HL-60 (cell line): ENCODE data around the gene ARF3.

ENCODE experiments used
- GABPA ChIP-seq: IDR thresholded peaks from 2 replicates; pipeline ENCODE4 v1.6.1; 2012; ENCODE audit warnings: low read depth
- POLR2AphosphoS5 ChIP-seq: IDR thresholded peaks from 2 replicates; pipeline ENCODE4 v1.6.1; 2012; ENCODE audit warnings: low read depth
- SPI1 ChIP-seq: IDR thresholded peaks from 2 replicates; pipeline ENCODE4 v1.6.1; 2012; ENCODE audit warnings: low read depth, mild to moderate bottlenecking, borderline replicate concordance
- TF ChIP-seq, protein P1 (sequence below): IDR thresholded peaks from one replicate; pipeline ENCODE4 v1.5.1; 2011; ENCODE audit warnings: low read length, control low read depth, inconsistent platforms; ENCODE audit not compliant: insufficient read depth

DNA sequence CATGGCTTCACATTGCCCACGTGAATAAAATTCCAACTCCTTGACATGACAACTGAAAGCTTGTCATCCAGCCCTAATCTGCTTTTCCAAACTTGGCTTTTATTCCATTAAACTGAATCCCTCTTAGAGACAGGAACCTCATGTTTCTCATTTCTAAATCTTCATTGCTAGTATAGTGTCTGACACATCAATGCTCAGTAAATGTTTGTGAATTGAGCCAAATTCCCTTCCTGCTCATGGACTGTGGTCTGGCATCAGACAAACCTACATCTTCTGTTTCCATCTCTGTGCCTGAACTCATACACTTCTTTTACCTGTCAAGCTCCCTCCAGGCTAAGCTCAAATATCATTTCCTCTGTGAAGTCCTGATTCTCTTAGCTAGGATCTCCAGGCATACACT is 27.7 kb downstream of the ARF3 start:
- TF ChIP-seq, protein P1, sequence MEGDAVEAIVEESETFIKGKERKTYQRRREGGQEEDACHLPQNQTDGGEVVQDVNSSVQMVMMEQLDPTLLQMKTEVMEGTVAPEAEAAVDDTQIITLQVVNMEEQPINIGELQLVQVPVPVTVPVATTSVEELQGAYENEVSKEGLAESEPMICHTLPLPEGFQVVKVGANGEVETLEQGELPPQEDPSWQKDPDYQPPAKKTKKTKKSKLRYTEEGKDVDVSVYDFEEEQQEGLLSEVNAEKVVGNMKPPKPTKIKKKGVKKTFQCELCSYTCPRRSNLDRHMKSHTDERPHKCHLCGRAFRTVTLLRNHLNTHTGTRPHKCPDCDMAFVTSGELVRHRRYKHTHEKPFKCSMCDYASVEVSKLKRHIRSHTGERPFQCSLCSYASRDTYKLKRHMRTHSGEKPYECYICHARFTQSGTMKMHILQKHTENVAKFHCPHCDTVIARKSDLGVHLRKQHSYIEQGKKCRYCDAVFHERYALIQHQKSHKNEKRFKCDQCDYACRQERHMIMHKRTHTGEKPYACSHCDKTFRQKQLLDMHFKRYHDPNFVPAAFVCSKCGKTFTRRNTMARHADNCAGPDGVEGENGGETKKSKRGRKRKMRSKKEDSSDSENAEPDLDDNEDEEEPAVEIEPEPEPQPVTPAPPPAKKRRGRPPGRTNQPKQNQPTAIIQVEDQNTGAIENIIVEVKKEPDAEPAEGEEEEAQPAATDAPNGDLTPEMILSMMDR, result no peak
- TF ChIP-seq POLR2AphosphoS5, result no peak
- no peak for TF ChIP-seq GABPA
- TF ChIP-seq SPI1, result no peak
